Chondrocyte (in vitro differentiated cells): ENCODE data around the gene SHC3. TPM values are rescaled to one million over a fixed set of nuclear protein-coding genes. Genes with fewer than 3 reads are reported as not detected.
A peak's percentile ranks its signal among the peaks of the same experiment; 100 is the strongest.

Experiments used
- DNase-seq: peaks from one replicate; pipeline ENCODE4 v3.0.0; 2021; ENCODE audit warnings: mixed read lengths, low spot score
- H3K27ac Mint-ChIP-seq: one replicate; pipeline ENCODE4 v1.8.0; 2021; ENCODE audit warnings: mild to moderate bottlenecking, moderate library complexity, mixed read lengths; ENCODE audit not compliant: unreplicated experiment
- H3K27me3 Mint-ChIP-seq: 2 replicates; pipeline ENCODE4 v1.8.0; 2021; ENCODE audit warnings: low read depth, mixed read lengths
- H3K36me3 Mint-ChIP-seq: 2 replicates; pipeline ENCODE4 v1.8.0; 2021; ENCODE audit warnings: low read depth, mixed read lengths
- H3K4me1 Mint-ChIP-seq: 2 replicates; pipeline ENCODE4 v1.8.0; 2021; ENCODE audit warnings: low read depth, mild to moderate bottlenecking, mixed read lengths
- H3K4me3 Mint-ChIP-seq: one replicate; pipeline ENCODE4 v1.8.0; 2021; ENCODE audit warnings: mild to moderate bottlenecking, moderate library complexity, mixed read lengths; ENCODE audit not compliant: unreplicated experiment
- H3K9me3 Mint-ChIP-seq: 2 replicates; pipeline ENCODE4 v1.8.0; 2021; ENCODE audit warnings: low read depth, mixed read lengths
- CTCF ChIP-seq: fragments of 200-600 bp; sonication (generic); IDR thresholded peaks from 2 replicates; pipeline ENCODE4 v1.5.0; 2021; ENCODE audit warnings: antibody characterized with exemption, mild to moderate bottlenecking, moderate library complexity
- total RNA-seq: library from RNA; stranded (reverse); gene quantifications from 3 replicates; pipeline ENCODE4 v1.2.1, GENCODE V29; 2021

Gene SHC3
- total RNA-seq, 1 donor from 2014 or later = 0.30 TPM

GRCh38 chr9:89172398-89172797 lies 6.2 kb downstream of the SHC3 start:
- DNase-seq = no peak
- TF ChIP-seq CTCF = no peak
- no peaks in the 10 kb centered on the region for H3K9me3 Mint-ChIP-seq
- H3K27ac Mint-ChIP-seq = no peak overlapping the region
- H3K36me3 Mint-ChIP-seq = no peaks in the 10 kb centered on the region
- H3K27me3 Mint-ChIP-seq = peaks cover 36% of the 10 kb centered on the region
- peaks cover 7% of the 10 kb centered on the region for H3K4me1 Mint-ChIP-seq
- H3K4me3 Mint-ChIP-seq = no peak overlapping the region

DNA sequence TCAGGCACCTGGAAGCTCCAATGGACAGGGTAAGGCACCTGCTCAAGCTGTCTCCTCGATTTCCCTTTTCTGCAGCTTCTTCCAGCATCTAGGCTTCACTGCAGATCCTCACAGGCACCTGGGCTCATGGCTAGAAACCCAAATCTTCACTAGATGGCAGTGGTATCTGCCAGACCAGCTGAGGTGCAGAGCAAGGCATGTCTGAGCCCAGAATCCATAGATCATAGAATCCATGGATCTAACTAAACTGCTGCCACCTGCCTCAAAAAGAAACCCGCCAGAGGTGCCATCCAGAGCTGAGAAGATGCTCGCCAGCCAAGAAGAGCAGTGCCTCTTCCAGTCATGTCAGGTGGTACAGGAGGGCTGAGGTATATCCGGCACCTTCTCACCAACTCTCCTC lies 6.9 kb downstream of the SHC3 start:
- H3K4me3 Mint-ChIP-seq = no peak overlapping the region
- no peak for DNase-seq
- no peaks in the 10 kb centered on the region for H3K9me3 Mint-ChIP-seq
- no peaks in the 10 kb centered on the region for H3K36me3 Mint-ChIP-seq
- H3K27ac Mint-ChIP-seq = no peak overlapping the region
- peak; percentile 18 for TF ChIP-seq CTCF
- H3K4me1 Mint-ChIP-seq = peaks cover under 1% of the 10 kb centered on the region
- peaks cover 29% of the 10 kb centered on the region for H3K27me3 Mint-ChIP-seq

DNA sequence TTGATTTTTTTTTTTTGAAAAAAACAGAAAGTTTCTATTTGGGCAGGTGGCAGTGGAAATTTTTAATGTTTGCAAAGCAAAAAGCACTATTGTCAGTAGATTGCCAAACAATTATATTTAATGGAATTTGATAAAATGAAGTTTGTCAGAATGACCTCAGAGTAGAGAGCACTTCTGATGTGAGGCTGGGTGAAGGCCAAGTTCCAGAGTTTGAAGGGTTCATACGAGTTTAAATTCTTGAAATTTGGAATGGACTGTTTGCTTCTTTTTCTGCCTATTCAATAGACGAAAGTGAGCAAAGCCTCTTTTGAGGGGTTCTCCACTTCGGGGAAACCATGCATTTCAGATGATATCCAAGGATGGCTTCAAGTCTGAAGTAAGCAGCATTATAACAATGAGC lies 7.4 kb downstream of the SHC3 start:
- H3K9me3 Mint-ChIP-seq = no peaks in the 10 kb centered on the region
- peaks cover 24% of the 10 kb centered on the region for H3K27me3 Mint-ChIP-seq
- no peak for TF ChIP-seq CTCF
- no peak for DNase-seq
- H3K4me3 Mint-ChIP-seq = no peak overlapping the region
- no peaks in the 10 kb centered on the region for H3K36me3 Mint-ChIP-seq
- H3K27ac Mint-ChIP-seq = no peak overlapping the region
- no peaks in the 10 kb centered on the region for H3K4me1 Mint-ChIP-seq

DNA sequence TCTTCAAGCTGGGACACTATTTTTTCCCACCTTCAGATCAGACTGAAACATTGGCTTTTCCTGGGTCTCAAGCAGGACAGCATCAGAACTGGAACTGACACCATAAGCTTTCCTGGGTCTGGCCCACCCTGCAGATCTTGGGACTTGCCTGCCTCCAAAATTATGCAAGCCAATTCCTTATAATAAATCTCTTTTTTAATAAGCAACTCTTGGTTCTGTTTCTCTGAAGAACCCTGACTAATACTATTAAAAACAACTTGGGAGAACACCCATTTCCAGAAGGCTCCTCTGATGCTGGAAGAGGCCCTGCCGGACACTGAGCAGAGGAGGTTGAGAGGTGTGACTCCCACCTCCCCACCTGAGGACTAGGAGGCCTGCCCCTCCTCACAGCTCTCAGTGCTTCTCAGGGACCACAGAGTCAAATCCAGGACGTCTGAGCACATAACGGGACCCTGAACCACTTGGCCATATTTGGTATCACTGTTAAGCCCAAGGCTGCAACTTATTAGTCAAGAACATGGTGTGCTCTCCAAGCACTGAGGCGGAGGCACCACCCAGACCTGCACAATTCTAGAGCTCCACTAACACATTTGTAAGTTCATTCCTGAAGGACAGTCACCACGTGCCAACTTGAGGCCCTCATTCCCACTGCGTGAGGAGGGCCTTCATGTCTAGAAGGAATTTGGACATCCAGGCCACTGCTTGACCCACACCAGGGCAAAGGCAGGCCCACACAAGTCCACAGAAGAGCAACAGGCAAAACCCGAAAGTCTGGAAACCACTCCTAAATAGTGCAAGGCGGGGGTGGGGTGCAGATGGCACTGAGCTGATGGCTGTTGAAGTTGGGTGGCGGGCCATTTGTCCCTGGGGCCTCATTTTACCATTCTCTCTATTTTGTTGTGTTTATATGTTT lies 9.5 kb downstream of the SHC3 start:
- no peak for DNase-seq
- H3K4me1 Mint-ChIP-seq = no peaks in the 10 kb centered on the region
- no peak overlapping the region for H3K27ac Mint-ChIP-seq
- peaks cover 9% of the 10 kb centered on the region for H3K27me3 Mint-ChIP-seq
- H3K4me3 Mint-ChIP-seq = no peak overlapping the region
- no peaks in the 10 kb centered on the region for H3K36me3 Mint-ChIP-seq
- TF ChIP-seq CTCF = no peak
- no peaks in the 10 kb centered on the region for H3K9me3 Mint-ChIP-seq

DNA sequence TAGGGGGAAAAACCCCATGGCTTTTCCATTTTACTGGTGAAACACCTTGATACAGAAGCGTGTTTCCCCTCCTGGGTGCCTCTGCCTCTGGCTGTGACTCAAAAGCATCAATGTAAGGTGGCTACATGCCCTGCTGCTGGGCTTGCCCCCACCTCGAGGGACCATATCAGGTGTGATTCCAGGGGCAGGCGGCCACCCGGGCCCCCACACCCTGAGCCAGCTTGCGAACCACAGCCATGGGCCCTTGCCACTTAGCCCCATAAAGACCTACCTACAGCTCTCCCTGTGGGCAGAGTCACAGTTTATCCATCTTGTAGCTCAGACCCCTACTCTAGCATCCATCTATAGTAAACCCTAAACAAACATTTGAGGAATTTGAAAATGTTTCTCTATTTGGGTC lies 10.8 kb downstream of the SHC3 start:
- peaks cover 5% of the 10 kb centered on the region for H3K27me3 Mint-ChIP-seq
- no peak for TF ChIP-seq CTCF
- DNase-seq = no peak
- no peak overlapping the region for H3K27ac Mint-ChIP-seq
- H3K9me3 Mint-ChIP-seq = no peaks in the 10 kb centered on the region
- no peaks in the 10 kb centered on the region for H3K4me1 Mint-ChIP-seq
- no peak overlapping the region for H3K4me3 Mint-ChIP-seq
- no peaks in the 10 kb centered on the region for H3K36me3 Mint-ChIP-seq
